GM23338 (cell line): ENCODE data around the gene ADAMTS1.

Experiments used
- CTCF ChIP-seq, 2 experiments: fragments of 200-600 bp in 1 of 2; sonication (generic) in 1 of 2; conservative IDR thresholded peaks; 2 replicates each; pipeline versions ENCODE4 v1.5.1 to v1.6.1; 2016 to 2017; ENCODE audit warnings: antibody characterized with exemption in 2 of 2, low read depth in 2 of 2, mild to moderate bottlenecking in 2 of 2, moderate library complexity in 1 of 2
- EZH2 ChIP-seq: fragments of 200-600 bp; sonication (generic); IDR thresholded peaks from one replicate; pipeline ENCODE4 v1.8.0; 2017; ENCODE audit warnings: antibody characterized with exemption, mild to moderate bottlenecking, low read depth; ENCODE audit not compliant: unreplicated experiment
- POLR2AphosphoS5 ChIP-seq: IDR thresholded peaks from 2 replicates; pipeline ENCODE4 v1.6.1; 2016; ENCODE audit warnings: antibody characterized with exemption, low read depth
- REST ChIP-seq: IDR thresholded peaks from one replicate; pipeline ENCODE4 v1.6.1; 2018; ENCODE audit warnings: antibody characterized with exemption; ENCODE audit not compliant: unreplicated experiment
- ZNF331 ChIP-seq: fragments of 250-450 bp; sonication (Bioruptor Pico); IDR thresholded peaks from 2 replicates; pipeline ENCODE4 v1.5.0; 2020; ENCODE audit warnings: low read depth, mild to moderate bottlenecking, moderate library complexity

GRCh38 chr21:26847921-26848320 lies 2.7 kb upstream of the ADAMTS1 start:
- TF ChIP-seq ZNF331 (CRISPR knock-in tag) (no peak), CTCF (conservative IDR thresholded peaks at IDR 0.05; ENCODE audit: low read depth in 2 of 2) (no peak), POLR2AphosphoS5 (no peak), EZH2 (no peak), REST (no peak)
